K562 (cell line): ENCODE results near the gene FOXP4. TPM values are rescaled to one million over a fixed set of nuclear protein-coding genes. Genes with fewer than 3 reads are reported as not detected.
A peak's percentile ranks its signal among the peaks of the same experiment; 100 is the strongest.

Source experiments
- ATAC-seq: fragments of 200-7000 bp; cut with Tn5 transposase; 3 replicates; pipeline ENCODE4 v1.9.1; 2020; ENCODE audit warnings: moderate library complexity
- BruUV-seq: library from RNA; stranded (reverse); fragments of 400-500 nt; replicated peaks from 2 replicates; lab custom pipeline; 2021; lab: Mats Ljungman, UMichigan
- CTCF ChIA-PET: fragments of 300-600 bp; formaldehyde crosslinking; extraction: SDS; loops from one replicate; lab custom pipeline; 2021; ENCODE audit warnings: low intra/inter-chr PET ratio; lab: Yijun Ruan, JAX
- POLR2A ChIA-PET: fragments of 300-600, 350-650 bp; sonication (Branson Sonifier 250); formaldehyde crosslinking; extraction: SDS; loops from one replicate; lab custom pipeline; 2021; ENCODE audit warnings: antibody characterized with exemption, inconsistent platforms; lab: Yijun Ruan, JAX
- DNase-seq, 4 experiments: peaks; one replicate each; pipeline versions ENCODE4 v3.0.0 to v3.0.0-alpha.2; 2011 to 2018; ENCODE audit warnings: low spot score in 3 of 4, mixed read lengths in 3 of 4; ENCODE audit errors: extremely low read depth in 1 of 4
- FAIRE-seq: peaks from 2 replicates; lab custom pipeline; 2011; peaks lifted over from hg19 to GRCh38; lab: Jason Lieb, UNC
- H2AFZ ChIP-seq: 2 replicates; pipeline ENCODE4 v1.6.0; 2011; ENCODE audit warnings: low read depth, low read length, control low read depth, inconsistent platforms
- H3K27ac ChIP-seq: fragments of 200-600 bp; 3 replicates; pipeline ENCODE4 v1.8.0; 2011; ENCODE audit warnings: low read depth, mild to moderate bottlenecking, control low read depth, inconsistent platforms, low read length, moderate library complexity, mixed read lengths; ENCODE audit errors: extremely low read depth
- H3K27me3 ChIP-seq, 2 experiments: fragments of 300-600 bp in 1 of 2; 2 replicates in 1 of 2; 3 replicates in 1 of 2; pipeline versions ENCODE4 v1.6.0 to v1.8.0; 2011; ENCODE audit warnings: inconsistent platforms in 2 of 2, low read length in 2 of 2, mild to moderate bottlenecking in 1 of 2, mixed read lengths in 1 of 2, moderate library complexity in 1 of 2; ENCODE audit not compliant: control insufficient read depth in 2 of 2, insufficient read depth in 2 of 2
- H3K36me3 ChIP-seq: fragments of 300-600 bp; 3 replicates; pipeline ENCODE4 v1.8.0; 2011; ENCODE audit warnings: mild to moderate bottlenecking, low read length, inconsistent platforms; ENCODE audit not compliant: control insufficient read depth, insufficient read depth
- H3K4me1 ChIP-seq, 2 experiments: fragments of 200-600 bp in 1 of 2; replicated peaks in 1 of 2; 2 replicates in 1 of 2; 3 replicates in 1 of 2; pipeline versions ENCODE4 v1.5.1 to v1.8.0; 2011; ENCODE audit warnings: inconsistent platforms in 2 of 2, low read length in 2 of 2, mild to moderate bottlenecking in 1 of 2, mixed read lengths in 1 of 2, moderate library complexity in 1 of 2; ENCODE audit not compliant: control insufficient read depth in 2 of 2, insufficient read depth in 2 of 2
- H3K4me2 ChIP-seq: 2 replicates; pipeline ENCODE4 v1.6.1; 2011; ENCODE audit warnings: low read length, control low read depth, inconsistent platforms, mixed read lengths; ENCODE audit not compliant: insufficient read depth
- H3K4me3 ChIP-seq: fragments of 200-600 bp; sonication (generic), shearing (Covaris generic); 2 replicates; pipeline ENCODE4 v1.5.1; 2016; ENCODE audit warnings: control low read depth, inconsistent platforms
- H3K79me2 ChIP-seq: fragments of 200-600 bp; 3 replicates; pipeline ENCODE4 v1.8.0; 2011; ENCODE audit warnings: low read length, inconsistent platforms; ENCODE audit not compliant: control insufficient read depth, insufficient read depth
- H3K9ac ChIP-seq, 2 experiments: 2 replicates each; pipeline versions ENCODE4 v1.6.0 to v1.6.1; 2011; ENCODE audit warnings: low read depth in 2 of 2, low read length in 2 of 2, control low read depth in 1 of 2, inconsistent platforms in 1 of 2, mild to moderate bottlenecking in 1 of 2, mixed read lengths in 1 of 2; ENCODE audit not compliant: insufficient read depth in 1 of 2
- H3K9me1 ChIP-seq: one replicate; pipeline ENCODE4 v1.6.0; 2011; ENCODE audit warnings: inconsistent platforms, mild to moderate bottlenecking, low read length, moderate library complexity; ENCODE audit not compliant: control insufficient read depth, insufficient read depth
- H3K9me3 ChIP-seq: replicated peaks from 2 replicates; pipeline ENCODE4 v1.5.1; 2011; ENCODE audit warnings: low read depth, low read length, inconsistent platforms; ENCODE audit not compliant: control insufficient read depth, insufficient read depth
- H4K20me1 ChIP-seq: replicated peaks from 2 replicates; pipeline ENCODE4 v1.6.1; 2011; ENCODE audit warnings: low read length, inconsistent platforms, mixed read lengths; ENCODE audit not compliant: control insufficient read depth, insufficient read depth
- ADNP ChIP-seq: fragments of 200-800 bp; sonication (Bioruptor generic); IDR thresholded peaks from 2 replicates; pipeline ENCODE4 v1.6.1; 2016; ENCODE audit warnings: missing genetic modification characterization, missing compliant biosample characterization
- CBFA2T3 ChIP-seq: fragments of 450-650 bp; IDR thresholded peaks from 2 replicates; pipeline ENCODE4 v1.6.1; 2017
- GTF2A2 ChIP-seq: IDR thresholded peaks from 2 replicates; pipeline ENCODE4 v1.6.1; 2016; ENCODE audit warnings: mild to moderate bottlenecking, missing genetic modification characterization, missing compliant biosample characterization
- LEF1 ChIP-seq: fragments of 450-650 bp; IDR thresholded peaks from 2 replicates; pipeline ENCODE4 v1.6.1; 2016; ENCODE audit warnings: mild to moderate bottlenecking
- MYBL2 ChIP-seq, 2 experiments: fragments of 450-650 bp in 1 of 2; sonication (generic) in 1 of 2; formaldehyde crosslinking in 1 of 2; IDR thresholded peaks; 2 replicates each; pipeline versions ENCODE4 v1.6.1 to v1.8.1; 2017 to 2022; ENCODE audit warnings: borderline replicate concordance in 1 of 2, inconsistent platforms in 1 of 2, low read depth in 1 of 2, mild to moderate bottlenecking in 1 of 2, missing genetic modification reagents in 1 of 2, moderate library complexity in 1 of 2
- NR1H2 ChIP-seq: sonication (generic); formaldehyde crosslinking; IDR thresholded peaks from 2 replicates; pipeline ENCODE4 v1.4.0; 2020; ENCODE audit warnings: mild to moderate bottlenecking, missing genetic modification reagents
- SMARCB1 ChIP-seq: IDR thresholded peaks from 2 replicates; pipeline ENCODE4 v1.6.1; 2011; ENCODE audit warnings: improper control_type of control experiment, low read depth; ENCODE audit not compliant: insufficient read length
- SMC3 ChIP-seq: conservative IDR thresholded peaks from 2 replicates; pipeline ENCODE4 v1.6.1; 2011; ENCODE audit warnings: low read depth, low read length, improper control_type of control experiment; ENCODE audit not compliant: insufficient read depth
- STAT5A ChIP-seq: IDR thresholded peaks from 2 replicates; pipeline ENCODE4 v1.6.1; 2012; ENCODE audit warnings: low read length, inconsistent platforms, borderline replicate concordance
- U2AF2 ChIP-seq: fragments of 200-400 bp; formaldehyde crosslinking; optimal IDR thresholded peaks from 2 replicates; pipeline ENCODE3; 2017; ENCODE audit warnings: low read depth, mild to moderate bottlenecking, low read length
- ZBTB11 ChIP-seq, 3 experiments: fragments of 200-800 bp in 1 of 3; fragments of 250-450 bp in 1 of 3; fragments of 450-650 bp in 1 of 3; sonication (Bioruptor Pico) in 1 of 3; sonication (Bioruptor generic) in 1 of 3; formaldehyde crosslinking in 1 of 3; IDR thresholded peaks; 2 replicates each; pipeline versions ENCODE4 v1.6.1 to v1.8.0; 2016 to 2022; ENCODE audit warnings: mild to moderate bottlenecking in 2 of 3, missing genetic modification characterization in 2 of 3, missing compliant biosample characterization in 1 of 3, moderate library complexity in 1 of 3
- ZBTB34 ChIP-seq: fragments of 250-450 bp; sonication (Bioruptor Pico); IDR thresholded peaks from 2 replicates; pipeline ENCODE4 v1.8.0; 2021; ENCODE audit warnings: mild to moderate bottlenecking, moderate library complexity
- ZNF583 ChIP-seq: fragments of 250-450 bp; sonication (Bioruptor Pico); IDR thresholded peaks from 2 replicates; pipeline ENCODE4 v1.4.0; 2020
- ZNF589 ChIP-seq: fragments of 200-800 bp; sonication (Bioruptor generic); IDR thresholded peaks from 2 replicates; pipeline ENCODE4 v1.6.1; 2016; ENCODE audit warnings: low read depth, missing genetic modification characterization, missing compliant biosample characterization
- in situ Hi-C: fragments of 300-500 bp; cut with MboI; formaldehyde crosslinking; loops from 4 replicates; pipeline ENCODE4 v1.15.0; 2018; ENCODE audit warnings: inconsistent platforms, mixed read lengths
- intact Hi-C: fragments of 100-400 bp; cut with micrococcal nuclease; formaldehyde crosslinking; loops from 2 replicates; pipeline ENCODE4 v1.14.2; 2022
- polyA plus RNA-seq, 8 experiments: library from polyadenylated mRNA; depleted of rRNA in 4 of 8; stranded (reverse) in 5 of 8; unstranded in 3 of 8; fragments of >200 nt; fragmentation: Nextera tagmentation in 2 of 8; fragmentation: Illumina TruSeq in 1 of 8; extraction: Ambion mirVana in 2 of 8; extraction: Trizol in 1 of 8; gene quantifications; 2 replicates each; pipeline versions ENCODE4 v1.2.1 to v1.2.3, GENCODE V29; 2011 to 2014; ENCODE audit warnings: inconsistent platforms in 1 of 8, missing spikeins in 1 of 8
- total RNA-seq, 7 experiments: library from RNA; depleted of rRNA in 6 of 7; stranded (reverse); fragments of >200 nt in 6 of 7; fragmentation: Illumina TruSeq in 2 of 7; extraction: Trizol in 2 of 7; gene quantifications; 2 replicates each; pipeline versions ENCODE4 v1.2.1 to v1.2.3, GENCODE V29; 2011 to 2021; ENCODE audit warnings: low replicate concordance in 1 of 7

FOXP4 gene
- total and polyA plus RNA-seq, 9 of the 15 experiments (the other 6 are each of a cell fraction or from before 2014, with no cell fraction given), result 0.11 to 29.4 (median 2.3) TPM

GRCh38 chr6:41538556-41539182 is 7.5 kb upstream of the FOXP4 start (continued):
- TF ChIP-seq ZBTB11 (CRISPR knock-in tag; IDR thresholded peaks at IDR 0.05) (0 out of 6 replicates have a peak, but pooled peaks of 1 of the 3 experiments have one; percentile 25), ZNF583 (CRISPR knock-in tag) (0 out of 2 replicates have a peak, but pooled peaks have one; percentile 27), U2AF2 (no peak)
- TF ChIP-seq, all 486 proteins: peak for 74

- H3K4me2 ChIP-seq, result no peak overlapping the region; the same call in 1 of the 2 replicates
- no peaks in the 10 kb centered on the region; the same call in 2 of the 3 replicates for H3K79me2 ChIP-seq
- in situ Hi-C loops (no loop called here), intact Hi-C loops (no loop called here)
- no peaks in the 10 kb centered on the region for H3K9me3 ChIP-seq
- H3K27me3 ChIP-seq, result no peaks in the 10 kb centered on the region
- no peak for ATAC-seq
- H3K9me1 ChIP-seq, result peaks cover 3% of the 10 kb centered on the region
- FAIRE-seq, result no peak
- H3K4me3 ChIP-seq, result no peak overlapping the region
- no peak for DNase-seq
- no peaks in the 10 kb centered on the region for H4K20me1 ChIP-seq
- BruUV-seq, result no TSS peak
- H3K27ac ChIP-seq, result no peak overlapping the region
- POLR2A ChIA-PET, result interaction anchor here (0.7 to 1.0 kb wide), 2 partner anchors 18 to 41 kb away, joined by 4 to 5 read pairs; no protein-coding TSS in a partner anchor
- CTCF ChIA-PET, result no interaction called here
- peaks cover 9 to 40% of the 10 kb centered on the region in 2 experiments; a peak in 4 of 5 replicates for H3K4me1 ChIP-seq
- H2AFZ ChIP-seq, result no peak overlapping the region
- H3K36me3 ChIP-seq, result no peaks in the 10 kb centered on the region; the same call in 2 of the 3 replicates
- no peak overlapping the region; a peak in 1 of 4 replicates for H3K9ac ChIP-seq
- TF ChIP-seq MYBL2 (IDR thresholded peaks at IDR 0.05; ENCODE audit: low read depth) (no peak), MYBL2 (CRISPR knock-in tag; IDR thresholded peaks at IDR 0.05; ENCODE audit: borderline replicate concordance) (no peak), ZNF589 (CRISPR knock-in tag) (peak; percentile 4; the same call in 1 of the 2 replicates), ZBTB34 (CRISPR knock-in tag) (0 out of 2 replicates have a peak, but pooled peaks have one; percentile 4), LEF1 (no peak), SMARCB1 (no peak), CBFA2T3 (no peak), NR1H2 (CRISPR knock-in tag) (no peak), SMC3 (no peak), GTF2A2 (tag) (no peak), ADNP (tag) (no peak), STAT5A (no peak)
Observed at GRCh38 chr6:41539204-41539603, 7.0 kb upstream of the FOXP4 start.
